Measurements from ENCODE around the gene RASEF.

The RASEF gene

DNA sequence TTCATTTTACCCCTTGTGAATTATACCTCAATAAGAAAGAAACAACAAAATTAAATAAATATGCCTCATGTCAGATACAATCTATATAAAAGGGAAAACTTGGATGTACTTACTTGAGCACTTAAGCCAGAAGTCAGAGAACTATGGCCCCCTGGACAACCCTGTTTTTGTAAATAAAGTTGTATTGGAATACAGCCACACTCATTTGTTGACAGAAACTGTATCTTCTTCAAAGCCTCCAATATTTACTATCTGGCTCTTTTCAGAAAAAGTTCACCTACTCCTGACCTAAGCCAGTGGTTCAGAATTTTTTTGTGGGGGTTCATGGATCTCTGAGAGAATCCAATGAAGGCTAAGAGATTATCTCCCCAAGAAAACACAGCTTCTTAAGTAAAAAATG is 45.3 kb upstream of the RASEF start:
- TF ChIP-seq, protein P1, sequence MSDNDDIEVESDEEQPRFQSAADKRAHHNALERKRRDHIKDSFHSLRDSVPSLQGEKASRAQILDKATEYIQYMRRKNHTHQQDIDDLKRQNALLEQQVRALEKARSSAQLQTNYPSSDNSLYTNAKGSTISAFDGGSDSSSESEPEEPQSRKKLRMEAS (IDR thresholded peaks at IDR 0.05) = no peak
- TF ChIP-seq CREB1 (IDR thresholded peaks at IDR 0.05; ENCODE audit: low read depth) = no peak
- TF ChIP-seq, protein P2, sequence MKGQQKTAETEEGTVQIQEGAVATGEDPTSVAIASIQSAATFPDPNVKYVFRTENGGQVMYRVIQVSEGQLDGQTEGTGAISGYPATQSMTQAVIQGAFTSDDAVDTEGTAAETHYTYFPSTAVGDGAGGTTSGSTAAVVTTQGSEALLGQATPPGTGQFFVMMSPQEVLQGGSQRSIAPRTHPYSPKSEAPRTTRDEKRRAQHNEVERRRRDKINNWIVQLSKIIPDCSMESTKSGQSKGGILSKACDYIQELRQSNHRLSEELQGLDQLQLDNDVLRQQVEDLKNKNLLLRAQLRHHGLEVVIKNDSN (IDR thresholded peaks at IDR 0.05) = no peak
- no peak for TF ChIP-seq TAF1 (IDR thresholded peaks at IDR 0.05; ENCODE audit: low read depth)
- TF ChIP-seq FOXM1 (IDR thresholded peaks at IDR 0.05; ENCODE audit: borderline replicate concordance, low read depth) = no peak
- no peak for TF ChIP-seq TCF12 (IDR thresholded peaks at IDR 0.05; ENCODE audit: low read depth)
- TF ChIP-seq CEBPB (IDR thresholded peaks at IDR 0.05) = no peak
- no peak for TF ChIP-seq ZBTB7A (IDR thresholded peaks at IDR 0.05; ENCODE audit: low read depth)
- TF ChIP-seq TEAD4 (IDR thresholded peaks at IDR 0.05) = no peak
- TF ChIP-seq NFIC (IDR thresholded peaks at IDR 0.05) = no peak
- no peak for TF ChIP-seq YY1 (IDR thresholded peaks at IDR 0.05; ENCODE audit: low read depth)
- TF ChIP-seq, protein P3, sequence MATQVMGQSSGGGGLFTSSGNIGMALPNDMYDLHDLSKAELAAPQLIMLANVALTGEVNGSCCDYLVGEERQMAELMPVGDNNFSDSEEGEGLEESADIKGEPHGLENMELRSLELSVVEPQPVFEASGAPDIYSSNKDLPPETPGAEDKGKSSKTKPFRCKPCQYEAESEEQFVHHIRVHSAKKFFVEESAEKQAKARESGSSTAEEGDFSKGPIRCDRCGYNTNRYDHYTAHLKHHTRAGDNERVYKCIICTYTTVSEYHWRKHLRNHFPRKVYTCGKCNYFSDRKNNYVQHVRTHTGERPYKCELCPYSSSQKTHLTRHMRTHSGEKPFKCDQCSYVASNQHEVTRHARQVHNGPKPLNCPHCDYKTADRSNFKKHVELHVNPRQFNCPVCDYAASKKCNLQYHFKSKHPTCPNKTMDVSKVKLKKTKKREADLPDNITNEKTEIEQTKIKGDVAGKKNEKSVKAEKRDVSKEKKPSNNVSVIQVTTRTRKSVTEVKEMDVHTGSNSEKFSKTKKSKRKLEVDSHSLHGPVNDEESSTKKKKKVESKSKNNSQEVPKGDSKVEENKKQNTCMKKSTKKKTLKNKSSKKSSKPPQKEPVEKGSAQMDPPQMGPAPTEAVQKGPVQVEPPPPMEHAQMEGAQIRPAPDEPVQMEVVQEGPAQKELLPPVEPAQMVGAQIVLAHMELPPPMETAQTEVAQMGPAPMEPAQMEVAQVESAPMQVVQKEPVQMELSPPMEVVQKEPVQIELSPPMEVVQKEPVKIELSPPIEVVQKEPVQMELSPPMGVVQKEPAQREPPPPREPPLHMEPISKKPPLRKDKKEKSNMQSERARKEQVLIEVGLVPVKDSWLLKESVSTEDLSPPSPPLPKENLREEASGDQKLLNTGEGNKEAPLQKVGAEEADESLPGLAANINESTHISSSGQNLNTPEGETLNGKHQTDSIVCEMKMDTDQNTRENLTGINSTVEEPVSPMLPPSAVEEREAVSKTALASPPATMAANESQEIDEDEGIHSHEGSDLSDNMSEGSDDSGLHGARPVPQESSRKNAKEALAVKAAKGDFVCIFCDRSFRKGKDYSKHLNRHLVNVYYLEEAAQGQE (IDR thresholded peaks at IDR 0.05; ENCODE audit: low read depth) = no peak
- TF ChIP-seq EP300 (IDR thresholded peaks at IDR 0.05; ENCODE audit: borderline replicate concordance) = no peak
- TF ChIP-seq EGR1 (IDR thresholded peaks at IDR 0.05) = no peak

DNA sequence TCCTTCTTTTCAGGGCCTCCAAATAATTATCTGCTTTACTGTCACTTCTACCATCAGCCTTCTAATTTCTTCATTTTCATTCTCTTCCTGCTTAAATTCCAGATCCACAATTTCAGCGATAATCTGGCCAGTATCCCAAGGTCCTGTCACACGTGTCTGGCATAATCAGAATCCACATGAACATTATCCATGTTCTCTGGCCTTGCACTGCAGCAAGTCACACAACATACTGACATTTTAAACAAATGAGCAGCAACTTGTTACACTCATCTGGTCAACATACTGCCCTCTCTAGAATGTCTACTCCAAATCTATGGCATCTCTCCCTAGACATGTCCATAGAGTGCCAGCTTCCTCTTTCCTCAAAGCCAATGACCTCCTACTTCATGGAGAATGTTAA is 43.8 kb upstream of the RASEF start:
- TF ChIP-seq NFIC (IDR thresholded peaks at IDR 0.05) = no peak
- no peak for TF ChIP-seq RAD21 (IDR thresholded peaks at IDR 0.05; ENCODE audit: low read depth)
- TF ChIP-seq TAF1 (IDR thresholded peaks at IDR 0.05; ENCODE audit: low read depth) = no peak
- no peak for TF ChIP-seq YY1 (IDR thresholded peaks at IDR 0.05; ENCODE audit: low read depth)
- TF ChIP-seq ZBTB7A (IDR thresholded peaks at IDR 0.05; ENCODE audit: low read depth) = no peak
- no peak for TF ChIP-seq EP300 (IDR thresholded peaks at IDR 0.05; ENCODE audit: borderline replicate concordance)
- no peak for TF ChIP-seq EGR1 (IDR thresholded peaks at IDR 0.05)
- TF ChIP-seq TEAD4 (IDR thresholded peaks at IDR 0.05) = no peak
- TF ChIP-seq, protein P2 (IDR thresholded peaks at IDR 0.05) = no peak
- TF ChIP-seq CREB1 (IDR thresholded peaks at IDR 0.05; ENCODE audit: low read depth) = no peak
- TF ChIP-seq, protein P3 (IDR thresholded peaks at IDR 0.05; ENCODE audit: low read depth) = no peak
- TF ChIP-seq, protein P1 (IDR thresholded peaks at IDR 0.05) = no peak
- no peak for TF ChIP-seq FOXM1 (IDR thresholded peaks at IDR 0.05; ENCODE audit: borderline replicate concordance, low read depth)
- no peak for TF ChIP-seq TCF12 (IDR thresholded peaks at IDR 0.05; ENCODE audit: low read depth)
- no peak for TF ChIP-seq CEBPB (IDR thresholded peaks at IDR 0.05)

DNA sequence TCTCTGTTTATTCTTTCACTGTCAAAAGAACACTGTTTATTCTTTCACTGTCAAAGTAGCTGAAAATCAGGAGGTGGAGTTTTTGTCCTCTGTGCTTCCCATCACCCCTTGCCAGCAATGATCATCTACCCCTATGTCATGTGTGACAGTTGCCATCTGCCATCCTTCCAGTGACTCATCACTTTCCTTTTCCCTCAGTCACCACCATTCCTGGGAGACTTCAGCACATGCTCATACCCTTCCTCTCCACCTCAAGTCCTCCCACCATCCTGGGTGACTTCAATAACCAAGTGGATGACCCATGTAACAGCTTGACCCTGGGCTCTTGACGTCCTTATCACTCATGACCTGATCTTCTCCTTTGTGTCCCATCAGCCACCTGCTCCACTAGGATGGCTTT is 43.3 kb upstream of the RASEF start:
- TF ChIP-seq ZBTB7A (IDR thresholded peaks at IDR 0.05; ENCODE audit: low read depth) (no peak), RAD21 (IDR thresholded peaks at IDR 0.05; ENCODE audit: low read depth) (no peak), TAF1 (IDR thresholded peaks at IDR 0.05; ENCODE audit: low read depth) (no peak), CEBPB (IDR thresholded peaks at IDR 0.05) (no peak)
- TF ChIP-seq, protein P3 (IDR thresholded peaks at IDR 0.05; ENCODE audit: low read depth) = no peak

DNA sequence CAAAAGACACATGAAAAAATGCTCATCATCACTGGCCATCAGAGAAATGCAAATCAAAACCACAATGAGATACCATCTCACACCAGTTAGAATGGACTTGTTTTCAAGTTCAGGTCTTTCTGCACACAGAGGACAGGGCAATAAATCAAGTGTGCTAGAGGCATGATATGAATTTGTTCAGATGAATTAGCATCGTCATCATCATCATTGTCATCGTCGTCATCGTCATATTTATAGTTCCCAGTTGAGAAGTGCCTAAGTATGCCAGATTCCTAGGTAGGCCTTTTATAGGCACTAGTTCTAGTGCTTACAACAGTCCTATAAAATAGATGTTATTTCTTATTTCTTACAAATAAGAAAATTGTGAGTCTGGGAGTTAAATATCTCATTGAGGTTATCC is 34.7 kb upstream of the RASEF start:
- TF ChIP-seq CREB1 (IDR thresholded peaks at IDR 0.05; ENCODE audit: low read depth) (no peak), YY1 (IDR thresholded peaks at IDR 0.05; ENCODE audit: low read depth) (no peak), ZBTB7A (IDR thresholded peaks at IDR 0.05; ENCODE audit: low read depth) (no peak)

DNA sequence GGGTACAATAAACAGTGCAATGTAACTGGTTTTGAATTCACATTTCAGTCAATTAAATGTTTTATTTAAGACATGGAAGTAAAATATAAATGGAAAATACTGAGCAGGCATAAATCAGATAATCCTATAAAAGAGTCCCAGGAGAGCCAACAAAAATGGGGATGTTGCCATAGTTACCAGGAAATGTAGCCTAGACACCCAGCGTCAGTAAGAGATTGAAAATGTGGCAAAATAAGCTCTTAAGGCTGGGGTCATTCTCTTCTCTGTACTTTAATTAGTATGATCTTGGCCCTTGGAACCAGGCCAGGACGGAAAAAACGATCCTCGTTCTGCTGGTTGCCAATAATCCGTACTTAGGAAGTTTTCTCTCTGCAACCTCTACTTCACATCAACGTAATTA is 18.9 kb upstream of the RASEF start:
- TF ChIP-seq CEBPB (IDR thresholded peaks at IDR 0.05) (no peak), ZBTB7A (IDR thresholded peaks at IDR 0.05; ENCODE audit: low read depth) (no peak), RAD21 (IDR thresholded peaks at IDR 0.05; ENCODE audit: low read depth) (no peak), FOXM1 (IDR thresholded peaks at IDR 0.05; ENCODE audit: borderline replicate concordance, low read depth) (no peak), EP300 (IDR thresholded peaks at IDR 0.05; ENCODE audit: borderline replicate concordance) (no peak), CREB1 (IDR thresholded peaks at IDR 0.05; ENCODE audit: low read depth) (no peak), EGR1 (IDR thresholded peaks at IDR 0.05) (no peak), NFIC (IDR thresholded peaks at IDR 0.05) (no peak), TAF1 (IDR thresholded peaks at IDR 0.05; ENCODE audit: low read depth) (no peak), TCF12 (IDR thresholded peaks at IDR 0.05; ENCODE audit: low read depth) (no peak), TEAD4 (IDR thresholded peaks at IDR 0.05) (no peak), YY1 (IDR thresholded peaks at IDR 0.05; ENCODE audit: low read depth) (no peak)
- TF ChIP-seq, protein P1 (IDR thresholded peaks at IDR 0.05) = no peak
- TF ChIP-seq, protein P2 (IDR thresholded peaks at IDR 0.05) = no peak
- TF ChIP-seq, protein P3 (IDR thresholded peaks at IDR 0.05; ENCODE audit: low read depth) = no peak
